Mucosa of descending colon (tissue), 3 donors: ENCODE results near the gene PRRT2. TPM values are rescaled to one million over a fixed set of nuclear protein-coding genes. Genes with fewer than 3 reads are reported as not detected.

ENCODE experiments used
- ATAC-seq: fragments of 200-7000 bp; cut with Tn5 transposase; one replicate; pipeline ENCODE4 v1.9.1; 2020; ENCODE audit warnings: mild to moderate bottlenecking, moderate library complexity
- DNase-seq, 3 donors: peaks; one replicate each; pipeline ENCODE4 v3.0.0-alpha.2; 2020
- H3K36me3 ChIP-seq: fragments of 200-600 bp; one replicate; pipeline ENCODE4 v1.8.0; 2021; ENCODE audit warnings: low read depth, mild to moderate bottlenecking
- H3K4me1 ChIP-seq: fragments of 200-600 bp; one replicate; pipeline ENCODE4 v1.8.0; 2021; ENCODE audit warnings: low read depth, mild to moderate bottlenecking
- H3K4me3 ChIP-seq: fragments of 200-600 bp; one replicate; pipeline ENCODE4 v1.8.0; 2021; ENCODE audit warnings: mild to moderate bottlenecking
- H3K9me3 ChIP-seq: fragments of 200-600 bp; one replicate; pipeline ENCODE4 v1.8.0; 2021; ENCODE audit warnings: mild to moderate bottlenecking
- intact Hi-C, 2 donors: fragments of 100-400 bp; cut with DNase I in 1 of 2; cut with micrococcal nuclease in 1 of 2; formaldehyde crosslinking; loops; one replicate each; pipeline versions ENCODE4 v1.11.0 to v1.11.1; 2022; cut with DNase I, micrococcal nuclease
- total RNA-seq, 3 donors: library from RNA; stranded (reverse); fragmentation: NEBNext Ultra II Directional in 2 of 3; extraction: Animal tissue kit (Norgen Biotek cat#: 25700) in 2 of 3; gene quantifications; one replicate each; pipeline versions ENCODE4 v1.2.1 to v1.2.4, GENCODE V29; 2021 to 2023
- TF ChIP-seq, protein P1 (sequence below): fragments of 200-600 bp; IDR thresholded peaks from one replicate; pipeline ENCODE4 v1.8.0; 2022; ENCODE audit warnings: antibody characterized with exemption, mild to moderate bottlenecking
- donor health status: DM: no; HTN: no; CAD: no; lungs with moderate emphysema.
- donor health status: DM: no; HTN: no; CAD: no.
- donor health status: DM: no; HTN: yes; CAD: no.

Gene PRRT2
- total RNA-seq, 3 donors from 2014 or later, result 0.81 to 15.2 (median 0.94) TPM

DNA sequence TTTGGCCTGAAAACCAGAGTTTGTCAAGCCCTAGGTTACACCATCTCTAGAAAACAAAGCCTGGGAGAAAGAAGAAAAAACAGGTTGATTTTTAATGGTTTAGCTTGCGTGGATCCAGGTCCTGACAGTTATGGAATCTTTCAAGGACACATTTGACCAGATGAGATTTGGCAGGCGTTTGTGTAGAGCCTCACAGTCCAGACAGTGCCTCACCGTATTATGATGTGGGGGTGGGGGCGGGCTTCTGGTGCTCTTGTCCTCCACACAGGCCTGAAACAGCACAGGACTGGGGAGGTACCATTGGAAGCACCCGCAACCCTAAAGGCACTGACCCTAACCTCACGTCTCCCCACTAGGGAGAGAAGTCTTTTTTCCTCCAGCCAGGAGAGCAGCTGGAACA lies 27.8 kb downstream of the PRRT2 start:
- Histone ChIP-seq H3K4me3 (no peak overlapping the region), H3K36me3 (peaks cover 42% of the 10 kb centered on the region), H3K4me1 (no peaks in the 10 kb centered on the region), H3K9me3 (no peaks in the 10 kb centered on the region)
- ATAC-seq (no peak), DNase-seq (no peak)
- TF ChIP-seq, protein P1, sequence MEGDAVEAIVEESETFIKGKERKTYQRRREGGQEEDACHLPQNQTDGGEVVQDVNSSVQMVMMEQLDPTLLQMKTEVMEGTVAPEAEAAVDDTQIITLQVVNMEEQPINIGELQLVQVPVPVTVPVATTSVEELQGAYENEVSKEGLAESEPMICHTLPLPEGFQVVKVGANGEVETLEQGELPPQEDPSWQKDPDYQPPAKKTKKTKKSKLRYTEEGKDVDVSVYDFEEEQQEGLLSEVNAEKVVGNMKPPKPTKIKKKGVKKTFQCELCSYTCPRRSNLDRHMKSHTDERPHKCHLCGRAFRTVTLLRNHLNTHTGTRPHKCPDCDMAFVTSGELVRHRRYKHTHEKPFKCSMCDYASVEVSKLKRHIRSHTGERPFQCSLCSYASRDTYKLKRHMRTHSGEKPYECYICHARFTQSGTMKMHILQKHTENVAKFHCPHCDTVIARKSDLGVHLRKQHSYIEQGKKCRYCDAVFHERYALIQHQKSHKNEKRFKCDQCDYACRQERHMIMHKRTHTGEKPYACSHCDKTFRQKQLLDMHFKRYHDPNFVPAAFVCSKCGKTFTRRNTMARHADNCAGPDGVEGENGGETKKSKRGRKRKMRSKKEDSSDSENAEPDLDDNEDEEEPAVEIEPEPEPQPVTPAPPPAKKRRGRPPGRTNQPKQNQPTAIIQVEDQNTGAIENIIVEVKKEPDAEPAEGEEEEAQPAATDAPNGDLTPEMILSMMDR, result no peak
- intact Hi-C loops, result no loop called here

DNA sequence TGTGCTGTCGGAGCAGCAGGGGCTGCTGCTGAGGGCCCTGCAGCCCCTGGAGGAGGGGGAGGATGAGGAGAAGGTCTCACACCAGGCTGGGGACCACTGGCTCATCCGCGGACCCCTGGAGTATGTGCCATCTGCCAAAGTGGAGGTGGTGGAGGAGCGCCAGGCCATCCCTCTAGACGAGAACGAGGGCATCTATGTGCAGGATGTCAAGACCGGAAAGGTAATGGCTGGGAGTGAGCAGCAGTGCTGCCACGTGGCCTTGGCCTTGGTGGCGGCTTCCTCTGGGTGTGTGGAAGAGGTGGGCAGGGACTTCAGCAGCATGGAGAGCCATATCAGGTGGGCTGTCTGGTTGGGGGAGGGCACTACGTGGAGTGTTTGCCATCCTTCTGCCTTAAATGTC lies 28.2 kb downstream of the PRRT2 start:
- DNase-seq (no peak), ATAC-seq (no peak)
- TF ChIP-seq, protein P1, result no peak
- Histone ChIP-seq H3K4me1 (no peaks in the 10 kb centered on the region), H3K4me3 (no peak overlapping the region), H3K9me3 (no peaks in the 10 kb centered on the region), H3K36me3 (peaks cover 46% of the 10 kb centered on the region)
- intact Hi-C loops, result no loop called here

DNA sequence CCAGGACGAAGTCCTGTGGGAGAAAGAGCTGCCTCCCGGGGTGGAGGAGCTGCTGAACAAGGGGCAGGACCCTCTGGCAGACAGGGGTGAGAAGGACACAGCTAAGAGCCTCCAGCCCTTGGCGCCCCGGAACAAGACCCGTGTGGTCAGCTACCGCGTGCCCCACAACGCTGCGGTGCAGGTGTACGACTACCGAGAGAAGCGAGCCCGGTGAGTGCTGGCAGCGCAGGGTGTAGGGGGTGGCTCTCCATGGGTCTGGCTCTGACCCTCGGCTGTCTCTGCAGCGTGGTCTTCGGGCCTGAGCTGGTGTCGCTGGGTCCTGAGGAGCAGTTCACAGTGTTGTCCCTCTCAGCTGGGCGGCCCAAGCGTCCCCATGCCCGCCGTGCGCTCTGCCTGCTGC lies 29.6 kb downstream of the PRRT2 start:
- Histone ChIP-seq H3K4me3 (no peak overlapping the region), H3K36me3 (peaks cover 49% of the 10 kb centered on the region), H3K9me3 (no peaks in the 10 kb centered on the region), H3K4me1 (no peaks in the 10 kb centered on the region)
- ATAC-seq, result no peak
- no peak for DNase-seq
- intact Hi-C loops, result no loop called here
- TF ChIP-seq, protein P1, result no peak

- ATAC-seq (no peak), DNase-seq (no peak)
- peaks cover 42% of the 10 kb centered on the region for H3K36me3 ChIP-seq
- intact Hi-C loops, result no loop called here
- TF ChIP-seq, protein P1, result no peak
- no peaks in the 10 kb centered on the region for H3K4me1 ChIP-seq
- no peak overlapping the region for H3K4me3 ChIP-seq
- no peaks in the 10 kb centered on the region for H3K9me3 ChIP-seq
Observed at GRCh38 chr16:29842732-29843346, 30.8 kb downstream of the PRRT2 start.

- DNase-seq, result no peak
- TF ChIP-seq, protein P1, result no peak
- Histone ChIP-seq H3K36me3 (peaks cover 40% of the 10 kb centered on the region), H3K4me3 (no peak overlapping the region), H3K4me1 (no peaks in the 10 kb centered on the region), H3K9me3 (no peaks in the 10 kb centered on the region)
- intact Hi-C loops, result no loop called here
- ATAC-seq, result no peak
Observed at GRCh38 chr16:29843931-29844330, 31.9 kb downstream of the PRRT2 start.
